NCI-H2227 (cell line): ENCODE results near the gene SEMA3A.

Experiments
- DNase-seq: peaks from one replicate; lab custom pipeline; 2025; ENCODE audit not compliant: unreplicated experiment; lab: John Stamatoyannopoulos, UW

The SEMA3A gene

GRCh38 chr7:83937930-83938329 is 256.7 kb downstream of the SEMA3A start:
- no peak for DNase-seq

- DNase-seq = peak; percentile 44
Measured at GRCh38 chr7:83936056-83936708, 258.4 kb downstream of the SEMA3A start.

- no peak for DNase-seq
Measured at GRCh38 chr7:83934118-83934734, 260.4 kb downstream of the SEMA3A start.

- no peak for DNase-seq
Measured at GRCh38 chr7:83931968-83932367, 262.6 kb downstream of the SEMA3A start.

GRCh38 chr7:83930262-83930661 is 264.3 kb downstream of the SEMA3A start:
- no peak for DNase-seq

GRCh38 chr7:83925860-83926259 is 268.7 kb downstream of the SEMA3A start:
- DNase-seq = no peak

GRCh38 chr7:83921941-83922607 is 272.5 kb downstream of the SEMA3A start:
- DNase-seq = peak; percentile 89

- DNase-seq = no peak
Measured at GRCh38 chr7:83921271-83921940, 273.2 kb downstream of the SEMA3A start.

- DNase-seq = no peak
Measured at GRCh38 chr7:83918142-83918541, 276.4 kb downstream of the SEMA3A start.

GRCh38 chr7:83913174-83913573 is 281.4 kb downstream of the SEMA3A start:
- no peak for DNase-seq

- DNase-seq = no peak
Measured at GRCh38 chr7:83908526-83908925, 286.1 kb downstream of the SEMA3A start.
